Renal cortex interstitium (tissue), 15 donors: Measurements from ENCODE around the gene CHMP2B. TPM values are rescaled to one million over a fixed set of nuclear protein-coding genes. Genes with fewer than 3 reads are reported as not detected.

Experiments used
- DNase-seq, 11 donors: peaks; one replicate each; pipeline ENCODE4 v3.0.0-alpha.2; 2013; ENCODE audit warnings: low read depth in 9 of 11, low spot score in 4 of 11; ENCODE audit errors: extremely low read depth in 1 of 11
- long read RNA-seq, 16 experiments: transcript quantifications; one replicate each; lab custom pipeline, GENCODE V29; 2026
- polyA plus RNA-seq, 3 donors: library from polyadenylated mRNA; unstranded; fragments of 120-200 nt; gene quantifications; one replicate each; pipeline ENCODE4 v1.2.1, GENCODE V29; 2013; ENCODE audit not compliant: insufficient read length in 3 of 3

The CHMP2B gene
- 10 to 100 TPM; 54.2 to 69.4 (median 54.3) TPM for polyA plus RNA-seq
- long read RNA-seq, donor 1, transcript CHMP2B-201 (6 exons, 2,557 nt) = major isoform, 22 of 25 reads
- long read RNA-seq, donor 1, partial matches to known transcripts = 0 of 25 reads
- long read RNA-seq, donor 1, other reads (novel, unspliced or antisense) = 0 of 25 reads
- long read RNA-seq, donor 2, transcript CHMP2B-201 (6 exons, 2,557 nt) = major isoform, 18 of 28 reads
- long read RNA-seq, donor 2, partial matches to known transcripts = 10 of 28 reads
- long read RNA-seq, donor 2, other reads (novel, unspliced or antisense) = 0 of 28 reads
- long read RNA-seq, donor 3, transcript CHMP2B-201 (6 exons, 2,557 nt) = major isoform, 45 of 47 reads
- long read RNA-seq, donor 3, partial matches to known transcripts = 0 of 47 reads
- long read RNA-seq, donor 3, other reads (novel, unspliced or antisense) = 0 of 47 reads
- long read RNA-seq, donor 4, transcript CHMP2B-201 (6 exons, 2,557 nt) = major isoform, 23 of 31 reads
- long read RNA-seq, donor 4, partial matches to known transcripts = 7 of 31 reads
- long read RNA-seq, donor 4, other reads (novel, unspliced or antisense) = 0 of 31 reads
- long read RNA-seq, donor 5 = 0 reads
- long read RNA-seq, donor 6, transcript CHMP2B-201 (6 exons, 2,557 nt) = major isoform, 17 of 20 reads
- long read RNA-seq, donor 6, partial matches to known transcripts = 0 of 20 reads
- long read RNA-seq, donor 6, other reads (novel, unspliced or antisense) = 0 of 20 reads
- long read RNA-seq, donor 7, transcript CHMP2B-201 (6 exons, 2,557 nt) = major isoform, 23 of 26 reads
- long read RNA-seq, donor 7, partial matches to known transcripts = 0 of 26 reads
- long read RNA-seq, donor 7, other reads (novel, unspliced or antisense) = 0 of 26 reads
- long read RNA-seq, donor 8, transcript CHMP2B-201 (6 exons, 2,557 nt) = major isoform, 44 of 46 reads
- long read RNA-seq, donor 8, partial matches to known transcripts = 0 of 46 reads
- long read RNA-seq, donor 8, other reads (novel, unspliced or antisense) = 0 of 46 reads
- long read RNA-seq, donor 9, transcript CHMP2B-201 (6 exons, 2,557 nt) = major isoform, 25 of 26 reads
- long read RNA-seq, donor 9, partial matches to known transcripts = 0 of 26 reads
- long read RNA-seq, donor 9, other reads (novel, unspliced or antisense) = 0 of 26 reads
- long read RNA-seq, donor 10, transcript CHMP2B-201 (6 exons, 2,557 nt) = major isoform, 27 of 61 reads
- long read RNA-seq, donor 10, transcript CHMP2B-202 (2 exons, 664 nt) = minor isoform, 6 of 61 reads
- long read RNA-seq, donor 10, partial matches to known transcripts = 27 of 61 reads
- long read RNA-seq, donor 10, other reads (novel, unspliced or antisense) = 0 of 61 reads
- long read RNA-seq, donor 11, transcript CHMP2B-201 (6 exons, 2,557 nt) = major isoform, 19 of 20 reads
- long read RNA-seq, donor 11, partial matches to known transcripts = 0 of 20 reads
- long read RNA-seq, donor 11, other reads (novel, unspliced or antisense) = 0 of 20 reads
- long read RNA-seq, donor 12, transcript CHMP2B-201 (6 exons, 2,557 nt) = major isoform, 12 of 15 reads
- long read RNA-seq, donor 12, partial matches to known transcripts = 0 of 15 reads
- long read RNA-seq, donor 12, other reads (novel, unspliced or antisense) = 0 of 15 reads
- long read RNA-seq, donor 13, transcript CHMP2B-201 (6 exons, 2,557 nt) = major isoform, 34 of 51 reads
- long read RNA-seq, donor 13, partial matches to known transcripts = 15 of 51 reads
- long read RNA-seq, donor 13, other reads (novel, unspliced or antisense) = 0 of 51 reads
- long read RNA-seq, donor 14, transcript CHMP2B-201 (6 exons, 2,557 nt) = major isoform, 13 of 14 reads
- long read RNA-seq, donor 14, partial matches to known transcripts = 0 of 14 reads
- long read RNA-seq, donor 14, other reads (novel, unspliced or antisense) = 0 of 14 reads
- long read RNA-seq, donor 15, transcript CHMP2B-201 (6 exons, 2,557 nt) = major isoform, 9 of 10 reads
- long read RNA-seq, donor 15, partial matches to known transcripts = 0 of 10 reads
- long read RNA-seq, donor 15, other reads (novel, unspliced or antisense) = 0 of 10 reads
- long read RNA-seq, donor 16, transcript CHMP2B-201 (6 exons, 2,557 nt) = major isoform, 50 of 58 reads
- long read RNA-seq, donor 16, partial matches to known transcripts = 6 of 58 reads
- long read RNA-seq, donor 16, other reads (novel, unspliced or antisense) = 0 of 58 reads

GRCh38 chr3:87227104-87227834, at the start of gene CHMP2B:
Gene CHMP2B (plus strand): TSS chr3:87227309. CDS start chr3:87227523, 214 bp downstream.
- peak; percentile 83 to 92 (median 91) for DNase-seq

DNA sequence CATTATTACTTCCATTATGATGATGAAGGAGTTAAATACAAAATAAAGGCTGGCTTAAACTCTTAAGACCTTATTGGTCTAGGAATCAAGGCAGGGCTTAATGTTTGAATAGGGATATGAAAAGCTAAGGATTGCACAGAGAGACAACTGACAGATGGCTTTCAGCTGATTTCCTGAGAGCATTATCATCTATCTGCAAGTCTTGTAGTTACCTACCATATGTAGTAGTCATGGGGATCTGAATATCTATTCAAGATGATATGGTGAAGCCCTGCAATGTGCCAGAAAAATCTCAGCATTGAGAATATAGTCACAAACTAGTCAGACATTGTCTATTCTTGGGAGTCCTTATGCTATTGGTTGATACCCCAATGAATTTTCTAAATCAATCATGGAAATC, 47.5 kb upstream of the CHMP2B start:
- DNase-seq = no peak

- DNase-seq = no peak
Observed at GRCh38 chr3:87181551-87181950, 45.6 kb upstream of the CHMP2B start.

DNA sequence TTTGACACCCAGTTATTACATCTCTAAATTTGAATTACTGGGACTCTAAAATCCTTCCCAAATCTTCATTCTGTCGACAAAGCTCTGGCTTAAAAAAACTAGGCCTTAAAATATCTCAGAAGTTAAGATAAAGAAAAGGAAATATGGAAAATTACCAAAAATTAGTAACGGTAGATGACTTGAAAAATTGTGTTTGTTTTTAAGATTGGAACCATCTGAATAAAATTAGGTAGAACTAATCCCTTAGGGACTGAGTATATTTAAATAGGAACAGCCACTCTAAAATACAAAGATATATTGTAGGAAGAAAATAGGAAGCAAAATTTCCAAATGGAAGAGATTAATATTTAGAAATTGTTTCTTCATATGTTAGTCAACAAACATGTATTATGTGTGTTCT, 45.1 kb upstream of the CHMP2B start:
- no peak for DNase-seq

DNA sequence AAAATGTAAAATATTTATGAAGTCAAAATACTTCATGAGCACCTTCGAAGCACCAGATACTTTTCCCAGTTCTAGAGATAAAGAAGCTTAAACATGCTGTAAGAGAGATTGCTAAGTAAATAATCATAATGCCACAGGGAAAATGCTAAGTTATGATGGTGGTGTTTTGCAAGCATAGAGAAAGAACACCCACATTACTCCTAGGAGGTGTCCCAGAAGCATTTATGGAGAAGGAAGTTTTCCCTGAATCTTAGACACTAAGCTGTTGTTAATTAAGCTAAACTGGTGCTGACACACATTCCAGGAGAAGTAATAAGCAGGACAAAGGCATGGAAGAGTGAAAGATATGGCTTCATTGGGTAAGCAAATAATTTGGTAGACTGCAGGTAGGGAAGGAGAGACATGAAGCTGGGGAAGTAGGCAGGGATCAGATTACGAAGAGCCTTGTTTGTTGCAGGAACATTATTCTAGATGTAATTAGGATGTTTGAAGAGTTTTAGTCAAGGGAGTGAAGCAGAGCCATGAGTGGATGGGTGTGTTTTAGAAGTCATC, 40.4 kb upstream of the CHMP2B start:
- DNase-seq = no peak

DNA sequence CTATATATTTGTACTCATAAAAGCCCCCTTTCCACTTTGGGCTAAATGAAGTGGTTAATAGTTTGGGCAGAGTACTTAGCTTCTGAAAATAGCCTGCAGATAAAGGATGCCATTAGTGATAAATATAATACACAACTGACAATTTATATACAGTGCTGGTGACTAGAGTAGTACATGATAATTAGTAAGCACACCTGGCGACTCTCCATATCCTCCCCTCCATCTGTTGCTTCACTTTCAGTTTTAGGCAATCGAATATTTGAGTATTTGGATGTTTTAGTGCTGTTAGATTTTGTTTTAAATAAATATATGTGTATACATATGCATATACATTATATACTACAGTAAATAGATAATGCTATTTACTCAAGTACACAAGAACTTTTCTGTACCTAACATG, 35.9 kb upstream of the CHMP2B start:
- no peak for DNase-seq

GRCh38 chr3:87191641-87192040, 35.5 kb upstream of the CHMP2B start:
- DNase-seq = no peak

GRCh38 chr3:87196879-87197278, 30.2 kb upstream of the CHMP2B start:
- no peak for DNase-seq

DNA sequence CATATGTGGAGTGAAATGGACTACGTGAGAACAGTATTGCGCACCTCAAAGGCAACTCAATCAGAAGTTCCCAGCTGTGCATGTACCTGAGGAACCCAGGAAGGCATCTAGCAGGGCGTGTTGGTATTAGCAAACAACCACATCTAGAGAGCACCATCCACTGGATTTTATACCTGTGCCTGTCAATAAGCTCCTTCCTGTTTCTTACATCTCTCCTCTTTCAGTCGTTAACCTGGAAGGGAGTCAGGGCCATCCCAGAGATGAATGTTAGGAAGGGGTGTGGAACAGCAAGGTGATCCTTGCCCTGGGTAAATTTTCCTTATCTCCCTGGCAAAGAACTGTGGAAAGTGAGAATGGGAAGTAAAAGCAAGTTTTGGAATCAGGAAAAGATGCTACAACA, 29.6 kb upstream of the CHMP2B start:
- DNase-seq = no peak

DNA sequence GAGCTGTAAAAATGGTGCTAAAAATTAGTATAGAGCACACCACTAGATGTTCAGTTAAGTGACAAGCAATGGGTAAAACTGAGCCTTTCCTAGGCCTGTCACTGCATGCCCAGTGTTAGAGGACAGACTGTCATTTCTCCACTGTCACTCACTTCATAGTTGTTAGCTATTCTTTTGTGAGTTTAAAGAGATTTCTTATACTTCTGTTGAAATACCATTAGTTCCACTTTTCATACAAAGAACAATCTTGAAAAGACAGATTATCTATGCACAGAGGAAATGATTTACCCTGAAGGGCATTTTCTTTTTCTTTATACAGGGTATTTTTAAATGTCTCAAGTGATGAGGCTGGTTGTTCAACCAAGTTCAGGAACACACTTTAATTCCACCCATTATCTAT, 28.3 kb upstream of the CHMP2B start:
- no peak for DNase-seq

DNA sequence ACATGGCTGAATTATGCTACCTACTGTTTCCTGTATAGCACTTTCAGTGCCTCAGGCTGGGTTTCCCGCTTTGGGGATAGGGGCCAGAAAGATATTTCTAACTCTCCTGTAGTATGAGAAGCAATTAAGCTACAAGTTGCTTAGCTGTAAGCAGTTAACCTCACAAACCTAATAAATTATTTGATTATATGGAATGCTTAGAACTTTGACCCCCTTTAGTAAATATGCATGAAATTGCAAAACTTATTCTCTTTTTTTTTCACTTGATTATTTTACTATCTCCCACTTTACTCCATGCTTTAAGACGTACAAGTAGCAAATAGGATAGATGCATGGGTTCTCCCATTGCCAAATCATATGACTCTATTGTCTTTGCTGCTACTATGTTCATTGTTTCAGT, 27.5 kb upstream of the CHMP2B start:
- DNase-seq = no peak

DNA sequence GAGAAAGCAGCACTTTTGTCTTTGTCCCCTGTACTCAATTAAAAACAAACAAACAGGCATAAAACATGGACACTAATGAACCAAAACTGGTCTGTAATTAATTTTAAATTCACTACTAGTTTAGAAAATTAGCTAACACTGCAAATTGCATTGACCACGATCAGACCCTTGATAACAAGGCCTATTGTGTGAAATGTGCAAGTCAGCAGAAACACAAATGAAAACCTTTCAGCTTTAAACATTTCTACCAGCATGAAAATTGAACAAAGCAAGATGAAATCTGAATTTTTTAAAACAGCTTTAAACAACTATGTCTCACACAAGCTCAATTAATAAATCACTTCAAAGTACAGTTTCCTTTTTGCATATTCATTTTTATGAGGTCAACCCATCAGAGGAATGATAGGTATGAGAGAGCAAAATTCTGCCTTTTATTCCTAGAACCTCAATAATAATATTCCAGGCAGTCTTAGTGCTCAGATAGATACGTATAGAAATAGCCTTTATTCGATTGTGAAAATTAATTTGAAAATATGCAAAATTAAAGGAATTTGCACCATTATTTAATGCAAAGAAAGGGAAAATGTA, 27.0 kb upstream of the CHMP2B start:
- no peak for DNase-seq

- DNase-seq = no peak
Observed at GRCh38 chr3:87201727-87202126, 25.4 kb upstream of the CHMP2B start.

- no peak for DNase-seq
Observed at GRCh38 chr3:87203809-87204208, 23.3 kb upstream of the CHMP2B start.

GRCh38 chr3:87206070-87206469, 21.0 kb upstream of the CHMP2B start:
- peak in 2 of 11 donors; percentile 12 to 25 for DNase-seq

GRCh38 chr3:87206635-87207034, 20.5 kb upstream of the CHMP2B start:
- DNase-seq = no peak
